Tibial artery (tissue), 4 donors: ENCODE measurements around the gene SIGLEC11.

ENCODE experiments used
- DNase-seq, 2 donors: peaks; one replicate each; pipeline ENCODE4 v3.0.0-alpha.2; 2019
- H3K27ac ChIP-seq, 2 donors: fragments of 200-600 bp; sonication (generic) in 1 of 2; 1 replicate in 1 of 2; 2 replicates in 1 of 2; pipeline ENCODE4 v1.5.1; 2018 to 2019; ENCODE audit warnings: mild to moderate bottlenecking in 1 of 2
- H3K27me3 ChIP-seq, 2 donors: fragments of 200-600 bp; sonication (generic) in 1 of 2; one replicate each; pipeline versions ENCODE4 v1.5.1 to v1.6.0; 2016 to 2019
- H3K36me3 ChIP-seq, 3 donors: fragments of 200-600 bp; sonication (generic) in 2 of 3; one replicate each; pipeline ENCODE4 v1.5.1; 2016 to 2019; ENCODE audit warnings: mild to moderate bottlenecking in 2 of 3
- H3K4me1 ChIP-seq, 4 donors: fragments of 200-600 bp; sonication (generic) in 2 of 4; 1 replicate in 3 of 4; 2 replicates in 1 of 4; pipeline ENCODE4 v1.5.1; 2016 to 2019
- H3K4me3 ChIP-seq, 2 donors: fragments of 200-600 bp; sonication (generic) in 1 of 2; 1 replicate in 1 of 2; 2 replicates in 1 of 2; pipeline ENCODE4 v1.5.1; 2018 to 2019; ENCODE audit warnings: mild to moderate bottlenecking in 2 of 2
- H3K9me3 ChIP-seq, 3 donors: fragments of 200-600 bp; sonication (generic) in 1 of 3; one replicate each; pipeline ENCODE4 v1.5.1; 2016 to 2019
- CTCF ChIP-seq, 2 experiments: fragments of 200-600 bp in 1 of 2; fragments of 450-650 bp in 1 of 2; IDR thresholded peaks; one replicate each; pipeline ENCODE4 v1.5.1; 2017 to 2019; ENCODE audit warnings: antibody characterized with exemption in 2 of 2, mild to moderate bottlenecking in 1 of 2, moderate library complexity in 1 of 2
- intact Hi-C: fragments of 100-400 bp; cut with DNase I; formaldehyde crosslinking; loops from one replicate; pipeline ENCODE4 v1.15.0; 2023; ENCODE audit warnings: low total_unique reads

Gene SIGLEC11

GRCh38 chr19:49931293-49932040 is 29.5 kb downstream of the SIGLEC11 start:
- H3K4me3 ChIP-seq = no peak overlapping the region
- intact Hi-C loops = loop anchor here (5.0 to 10.0 kb wide), 2 partner anchors 96 to 203 kb away; partner anchors contain the start of genes VRK3 and ZNF473
- H3K36me3 ChIP-seq = peaks cover 3 to 27% (median 7%) of the 10 kb centered on the region in 3 donors
- peaks cover 0 to 29% (median 17%) of the 10 kb centered on the region in 4 donors for H3K4me1 ChIP-seq
- no peak for TF ChIP-seq CTCF (IDR thresholded peaks at IDR 0.05)
- H3K27me3 ChIP-seq = no peaks in the 10 kb centered on the region
- no peaks in the 10 kb centered on the region for H3K9me3 ChIP-seq
- H3K27ac ChIP-seq = no peak overlapping the region
- no peak for DNase-seq

- H3K9me3 ChIP-seq = no peaks in the 10 kb centered on the region
- H3K4me3 ChIP-seq = peak overlapping the region in 1 of 2 donors; percentile 71
- peaks cover 0 to 32% (median 17%) of the 10 kb centered on the region in 4 donors for H3K4me1 ChIP-seq
- H3K27ac ChIP-seq = peak overlapping the region; percentile 79 to 91
- H3K27me3 ChIP-seq = no peaks in the 10 kb centered on the region
- peaks cover 5 to 30% (median 7%) of the 10 kb centered on the region in 3 donors for H3K36me3 ChIP-seq
- DNase-seq = no peak
- no peak for TF ChIP-seq CTCF (IDR thresholded peaks at IDR 0.05)
- intact Hi-C loops = loop anchor here (5.0 to 10.0 kb wide), 2 partner anchors 97 to 204 kb away; partner anchors contain the start of genes VRK3 and ZNF473
These were observed 30.4 kb downstream of the SIGLEC11 start for GRCh38 chr19:49930483-49931011.

GRCh38 chr19:49929611-49930482 is 31.1 kb downstream of the SIGLEC11 start:
- H3K4me1 ChIP-seq = peaks cover 0 to 32% (median 18%) of the 10 kb centered on the region in 4 donors
- DNase-seq = peak; percentile 87 to 93
- peak overlapping the region; percentile 79 to 91 for H3K27ac ChIP-seq
- no peaks in the 10 kb centered on the region for H3K27me3 ChIP-seq
- peak overlapping the region; percentile 71 to 94 for H3K4me3 ChIP-seq
- TF ChIP-seq CTCF (IDR thresholded peaks at IDR 0.05) = peak in 1 of 2 experiments; percentile 32
- no peaks in the 10 kb centered on the region for H3K9me3 ChIP-seq
- intact Hi-C loops = loop anchor here (5.0 to 10.0 kb wide), 2 partner anchors 97 to 205 kb away; partner anchors contain the start of genes VRK3 and ZNF473
- peaks cover 5 to 37% (median 8%) of the 10 kb centered on the region in 3 donors for H3K36me3 ChIP-seq

DNA sequence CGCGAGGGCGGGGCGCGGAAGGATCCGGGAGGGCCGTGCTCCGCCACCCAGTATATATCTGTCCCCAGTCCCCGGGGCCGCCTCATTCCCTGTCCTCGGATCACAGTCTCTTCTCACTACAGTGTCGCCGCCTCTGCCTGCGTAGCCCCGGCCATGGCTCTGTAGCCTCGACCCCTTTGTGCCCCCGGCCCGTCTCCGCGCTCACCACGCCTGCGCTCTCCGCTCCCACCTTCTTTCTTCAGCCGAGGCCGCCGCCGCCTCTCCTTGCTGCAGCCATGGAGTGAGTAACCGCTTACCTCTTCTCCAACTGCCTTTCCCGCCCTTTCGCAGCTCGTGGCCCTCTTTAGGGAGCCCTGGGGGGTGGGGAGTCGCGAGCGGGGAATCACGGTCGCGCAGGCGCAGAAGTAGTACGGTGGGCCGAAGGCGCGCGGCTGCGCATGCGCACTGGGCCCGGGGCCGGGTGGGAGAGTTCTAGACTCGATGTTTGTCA is 31.8 kb downstream of the SIGLEC11 start, which contains the start of the genes ATF5 and NUP62:
TSS of gene ATF5 (plus strand) at position 85 of the 490 bp plus-strand sequence. CDS start 1,646 bp downstream, outside the sequence.
TSS of gene NUP62 (minus strand) at position 384 of the 490 bp plus-strand sequence. CDS start 19,697 bp downstream, outside the sequence.
- peak within 1 kb of the TSS; percentile 79 to 91 for H3K27ac ChIP-seq
- peak within 1 kb of the TSS; percentile 71 to 94 for H3K4me3 ChIP-seq
- intact Hi-C loops = no loop called here
- peak; percentile 85 to 94 for DNase-seq
- no peak for TF ChIP-seq CTCF (IDR thresholded peaks at IDR 0.05)
- H3K27me3 ChIP-seq = no peaks in the 10 kb centered on the region
- no peaks in the 10 kb centered on the region for H3K9me3 ChIP-seq
- peaks cover 0 to 36% (median 22%) of the 10 kb centered on the region in 4 donors for H3K4me1 ChIP-seq
- peaks cover 10 to 44% (median 15%) of the 10 kb centered on the region in 3 donors for H3K36me3 ChIP-seq
